AG04449 (cell line): Measurements from ENCODE around the gene SPTB.

Source experiments
- CTCF ChIA-PET: fragments of 350-600 bp; formaldehyde crosslinking; extraction: SDS; loops from one replicate; lab custom pipeline; 2021; ENCODE audit warnings: antibody characterized with exemption; lab: Yijun Ruan, JAX
- POLR2A ChIA-PET: fragments of 400-600, 350-600 bp; formaldehyde crosslinking; extraction: SDS; loops from one replicate; lab custom pipeline; 2020; ENCODE audit warnings: antibody characterized with exemption, inconsistent platforms; lab: Yijun Ruan, JAX
- DNase-seq: peaks from one replicate; pipeline ENCODE4 v3.0.0-alpha.2; 2010; ENCODE audit warnings: low read depth, low spot score
- H3K4me3 ChIP-seq: 2 replicates; pipeline ENCODE4 v1.5.1; 2011; ENCODE audit warnings: low read depth, mild to moderate bottlenecking, control low read depth, low read length
- TF ChIP-seq, protein P1 (sequence below): IDR thresholded peaks from one replicate; pipeline ENCODE4 v1.5.1; 2011; ENCODE audit warnings: mild to moderate bottlenecking, moderate library complexity, low read length, control low read depth, inconsistent platforms; ENCODE audit not compliant: insufficient read depth; ENCODE audit errors: missing control alignments

SPTB gene

GRCh38 chr14:64771161-64771560 lies 108.5 kb downstream of the SPTB start:
- POLR2A ChIA-PET = no interaction called here
- CTCF ChIA-PET = interaction anchor here (1.3 to 13.2 kb wide), 5 partner anchors 10 to 120 kb away, joined by 4 to 94 read pairs (median 11); no protein-coding TSS in a partner anchor
- DNase-seq = no peak
- H3K4me3 ChIP-seq = no peak overlapping the region
- TF ChIP-seq, protein P1, sequence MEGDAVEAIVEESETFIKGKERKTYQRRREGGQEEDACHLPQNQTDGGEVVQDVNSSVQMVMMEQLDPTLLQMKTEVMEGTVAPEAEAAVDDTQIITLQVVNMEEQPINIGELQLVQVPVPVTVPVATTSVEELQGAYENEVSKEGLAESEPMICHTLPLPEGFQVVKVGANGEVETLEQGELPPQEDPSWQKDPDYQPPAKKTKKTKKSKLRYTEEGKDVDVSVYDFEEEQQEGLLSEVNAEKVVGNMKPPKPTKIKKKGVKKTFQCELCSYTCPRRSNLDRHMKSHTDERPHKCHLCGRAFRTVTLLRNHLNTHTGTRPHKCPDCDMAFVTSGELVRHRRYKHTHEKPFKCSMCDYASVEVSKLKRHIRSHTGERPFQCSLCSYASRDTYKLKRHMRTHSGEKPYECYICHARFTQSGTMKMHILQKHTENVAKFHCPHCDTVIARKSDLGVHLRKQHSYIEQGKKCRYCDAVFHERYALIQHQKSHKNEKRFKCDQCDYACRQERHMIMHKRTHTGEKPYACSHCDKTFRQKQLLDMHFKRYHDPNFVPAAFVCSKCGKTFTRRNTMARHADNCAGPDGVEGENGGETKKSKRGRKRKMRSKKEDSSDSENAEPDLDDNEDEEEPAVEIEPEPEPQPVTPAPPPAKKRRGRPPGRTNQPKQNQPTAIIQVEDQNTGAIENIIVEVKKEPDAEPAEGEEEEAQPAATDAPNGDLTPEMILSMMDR = no peak

DNA sequence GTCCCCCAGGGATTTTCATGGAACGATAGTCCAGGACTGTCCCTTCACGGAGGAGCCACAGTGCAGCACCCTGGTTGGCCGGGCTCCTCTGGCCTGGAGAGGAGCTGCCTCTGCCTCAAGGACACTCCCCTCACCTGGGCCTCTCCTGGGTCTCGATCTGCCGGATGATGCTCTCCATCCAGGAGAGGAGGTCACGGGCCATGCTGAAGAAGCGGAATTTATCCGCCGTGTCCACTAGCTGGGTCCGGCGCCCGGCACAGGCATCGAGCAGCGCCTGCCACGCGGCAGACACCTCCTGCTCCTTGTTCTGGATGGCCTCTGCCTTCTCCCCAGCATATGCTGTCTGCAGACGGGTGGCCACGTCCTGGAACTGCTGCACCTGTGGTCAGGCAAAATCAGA lies 109.0 kb downstream of the SPTB start:
- TF ChIP-seq, protein P1 = no peak
- DNase-seq = no peak
- ChIA-PET CTCF (interaction anchor here (1.3 to 13.2 kb wide), 5 partner anchors 10 to 121 kb away, joined by 4 to 94 read pairs (median 11); no protein-coding TSS in a partner anchor), POLR2A (no interaction called here)
- no peak overlapping the region for H3K4me3 ChIP-seq

DNA sequence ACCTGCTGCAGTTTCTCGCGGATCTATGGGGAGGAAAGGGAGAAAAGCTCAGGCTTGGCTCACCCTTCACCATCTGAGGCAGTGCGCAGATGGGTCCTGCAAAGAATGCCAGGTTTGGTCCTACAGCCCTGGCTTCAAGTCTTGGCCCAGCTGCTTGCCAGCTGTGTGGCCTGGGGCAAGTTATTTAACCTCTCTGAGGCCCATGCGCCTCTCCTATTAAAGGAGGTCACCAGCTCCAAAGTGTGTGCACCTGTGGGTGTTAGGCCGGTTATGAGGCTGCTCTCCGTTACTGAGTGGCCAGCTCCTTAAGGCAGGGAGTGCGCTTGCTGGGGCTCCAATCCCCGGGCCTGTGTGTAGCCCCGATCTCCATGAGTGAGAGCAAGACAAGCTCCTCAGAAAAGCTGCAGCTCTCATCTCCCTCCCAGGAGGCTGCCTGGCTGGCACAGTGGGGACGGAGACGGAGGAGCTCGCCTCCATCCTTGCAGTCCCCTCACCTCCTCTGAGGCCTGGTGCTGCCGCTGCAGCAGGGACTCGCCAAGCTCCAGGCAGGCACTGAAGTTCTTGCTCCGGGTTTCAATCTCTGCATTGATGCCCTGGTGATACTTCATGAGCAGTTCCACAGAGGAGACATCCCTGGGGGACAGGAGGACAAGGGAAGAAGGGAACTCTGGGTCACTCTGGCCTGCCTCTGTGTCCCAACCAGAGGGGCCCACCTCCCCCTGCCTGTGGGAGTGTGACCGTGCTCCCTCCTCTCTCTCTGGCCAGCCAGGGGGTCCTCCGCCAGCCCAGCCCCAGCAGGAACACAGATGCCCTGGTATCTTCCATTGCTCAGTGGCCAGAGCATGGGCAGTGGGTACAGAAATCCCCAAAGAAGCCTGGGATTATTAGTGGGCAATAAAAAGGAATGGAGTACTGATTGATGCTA lies 110.3 kb downstream of the SPTB start:
- H3K4me3 ChIP-seq = no peak overlapping the region
- POLR2A ChIA-PET = no interaction called here
- TF ChIP-seq, protein P1 = no peak
- DNase-seq = no peak
- CTCF ChIA-PET = interaction anchor here (1.2 to 13.2 kb wide), 6 partner anchors 8 to 141 kb away, joined by 3 to 94 read pairs (median 8); no protein-coding TSS in a partner anchor

DNA sequence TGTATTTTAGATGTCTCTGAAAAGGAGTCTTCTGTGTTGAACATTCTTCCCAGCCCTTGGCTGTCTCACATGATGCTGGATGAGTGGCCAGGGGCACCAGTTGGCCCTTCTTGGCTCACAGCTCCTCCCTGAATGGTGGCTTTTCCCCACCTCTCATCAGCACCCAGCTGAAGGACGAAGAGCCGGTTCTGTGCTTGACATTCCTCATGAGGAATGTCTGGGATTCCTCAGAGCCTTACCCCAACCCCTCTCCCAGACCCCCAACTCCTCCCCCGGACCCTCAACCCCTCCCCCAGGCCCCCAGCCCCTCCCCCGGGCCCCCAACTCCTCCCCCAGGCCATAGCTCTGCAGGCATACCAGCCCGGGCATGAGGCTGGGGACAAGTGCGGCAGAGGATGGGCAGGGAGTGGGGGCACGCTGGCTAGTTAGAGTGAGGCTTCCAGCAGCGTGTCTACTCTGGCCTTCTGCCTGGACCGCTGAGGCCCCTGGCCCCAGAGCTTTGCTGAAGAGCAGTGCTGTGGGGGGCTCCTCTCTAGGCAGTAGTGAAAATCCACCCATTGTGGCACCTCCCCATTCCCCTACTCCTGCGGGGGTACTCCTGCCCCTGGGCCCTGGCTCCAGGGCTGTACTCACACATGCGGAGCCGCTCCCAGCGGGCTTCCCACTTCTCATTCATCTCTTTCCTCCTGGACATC lies 111.2 kb downstream of the SPTB start:
- ChIA-PET POLR2A (no interaction called here), CTCF (interaction anchor here (0.8 to 13.2 kb wide), 9 partner anchors 9 to 142 kb away, joined by 3 to 94 read pairs (median 4); no protein-coding TSS in a partner anchor)
- no peak overlapping the region for H3K4me3 ChIP-seq
- DNase-seq = no peak
- TF ChIP-seq, protein P1 = no peak

DNA sequence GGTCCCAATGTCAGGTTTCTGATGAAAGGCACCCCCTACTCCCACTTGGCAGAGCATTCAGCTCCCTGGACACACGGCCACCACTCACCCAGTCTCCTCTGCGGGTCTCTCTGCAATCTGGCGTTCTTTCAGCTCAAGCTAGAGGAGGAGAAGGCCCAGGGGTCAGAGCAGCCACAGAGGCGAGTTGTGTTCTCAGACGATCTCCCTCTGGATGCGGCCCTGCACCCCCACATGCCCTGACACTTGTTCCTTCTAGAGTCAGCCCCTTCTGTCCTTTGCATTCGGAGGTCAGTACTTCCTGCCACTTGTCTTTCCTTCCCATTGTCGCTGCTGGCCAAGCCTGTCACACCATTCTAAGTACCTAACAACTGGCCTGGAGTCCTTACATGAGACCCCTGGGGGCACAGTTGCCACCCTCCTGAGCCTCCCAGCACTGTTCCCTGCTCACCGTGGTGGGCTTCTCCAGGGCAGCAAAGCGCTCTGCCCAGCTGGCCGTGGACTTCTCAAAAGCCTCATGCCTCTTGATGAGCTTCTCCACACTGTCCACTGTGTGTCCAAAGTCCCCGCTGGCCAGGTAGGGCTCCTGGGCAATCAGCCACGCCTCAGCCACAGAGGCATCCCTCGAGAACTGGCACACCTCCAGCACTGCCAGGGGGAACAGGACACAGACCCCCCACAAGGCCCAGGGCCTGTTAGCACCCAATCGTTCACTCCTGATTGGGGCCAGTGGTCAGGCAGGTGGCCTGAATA lies 112.3 kb downstream of the SPTB start:
- CTCF ChIA-PET = interaction anchor here (0.6 to 13.2 kb wide), 8 partner anchors 10 to 143 kb away, joined by 3 to 94 read pairs (median 4); no protein-coding TSS in a partner anchor
- POLR2A ChIA-PET = no interaction called here
- DNase-seq = no peak
- TF ChIP-seq, protein P1 = no peak
- H3K4me3 ChIP-seq = no peak overlapping the region
